NK-92 (cell line): ENCODE measurements around the gene AMOTL2.

Source experiments
- DNase-seq: peaks from one replicate; lab custom pipeline; 2025; ENCODE audit not compliant: unreplicated experiment; lab: John Stamatoyannopoulos, UW

Gene AMOTL2

GRCh38 chr3:134366928-134367811 lies 7.1 kb downstream of the AMOTL2 start:
- no peak for DNase-seq

- no peak for DNase-seq
These were observed 7.9 kb downstream of the AMOTL2 start for GRCh38 chr3:134366221-134366927.

GRCh38 chr3:134365766-134366065 lies 8.5 kb downstream of the AMOTL2 start:
- no peak for DNase-seq

GRCh38 chr3:134364936-134365765 lies 9.1 kb downstream of the AMOTL2 start:
- no peak for DNase-seq

GRCh38 chr3:134364061-134364935 lies 9.9 kb downstream of the AMOTL2 start:
- DNase-seq = no peak

GRCh38 chr3:134363381-134363755 lies 10.9 kb downstream of the AMOTL2 start:
- no peak for DNase-seq

- DNase-seq = no peak
These were observed 11.4 kb downstream of the AMOTL2 start for GRCh38 chr3:134362670-134363380.

- DNase-seq = no peak
These were observed 12.0 kb downstream of the AMOTL2 start for GRCh38 chr3:134362221-134362620.

GRCh38 chr3:134361162-134361835 lies 12.9 kb downstream of the AMOTL2 start:
- DNase-seq = no peak

GRCh38 chr3:134360046-134360445 lies 14.2 kb downstream of the AMOTL2 start:
- DNase-seq = no peak

- no peak for DNase-seq
These were observed 14.9 kb downstream of the AMOTL2 start for GRCh38 chr3:134359121-134360010.

GRCh38 chr3:134357914-134358811 lies 16.1 kb downstream of the AMOTL2 start:
- no peak for DNase-seq

GRCh38 chr3:134357261-134357913 lies 16.9 kb downstream of the AMOTL2 start:
- DNase-seq = no peak

- no peak for DNase-seq
These were observed 17.7 kb downstream of the AMOTL2 start for GRCh38 chr3:134356411-134357040.

- DNase-seq = no peak
These were observed 18.8 kb downstream of the AMOTL2 start for GRCh38 chr3:134355416-134355815.

- DNase-seq = no peak
These were observed 19.5 kb downstream of the AMOTL2 start for GRCh38 chr3:134354612-134355251.
